Suprapubic skin (tissue), 4 donors: ENCODE measurements around the gene ICAM4.

ENCODE experiments used
- EP300 ChIP-seq: sonication (generic); formaldehyde crosslinking; IDR thresholded peaks from one replicate; pipeline ENCODE4 v1.6.1; 2017; ENCODE audit warnings: antibody characterized with exemption
- POLR2A ChIP-seq, 2 donors: fragments of 450-650 bp; IDR thresholded peaks; one replicate each; pipeline ENCODE4 v1.6.1; 2017; ENCODE audit warnings: antibody characterized with exemption in 2 of 2, mild to moderate bottlenecking in 2 of 2, moderate library complexity in 2 of 2
- POLR2AphosphoS5 ChIP-seq, 3 donors: sonication (generic); formaldehyde crosslinking; IDR thresholded peaks; one replicate each; pipeline ENCODE4 v1.6.1; 2017; ENCODE audit warnings: antibody characterized with exemption in 3 of 3
- TF ChIP-seq, protein P1 (sequence below), 2 donors: fragments of 200-600 bp in 1 of 2; fragments of 450-650 bp in 1 of 2; sonication (generic) in 1 of 2; IDR thresholded peaks; one replicate each; pipeline ENCODE4 v1.5.1; 2016 to 2019; ENCODE audit warnings: antibody characterized with exemption in 2 of 2, mild to moderate bottlenecking in 1 of 2, moderate library complexity in 1 of 2

DNA sequence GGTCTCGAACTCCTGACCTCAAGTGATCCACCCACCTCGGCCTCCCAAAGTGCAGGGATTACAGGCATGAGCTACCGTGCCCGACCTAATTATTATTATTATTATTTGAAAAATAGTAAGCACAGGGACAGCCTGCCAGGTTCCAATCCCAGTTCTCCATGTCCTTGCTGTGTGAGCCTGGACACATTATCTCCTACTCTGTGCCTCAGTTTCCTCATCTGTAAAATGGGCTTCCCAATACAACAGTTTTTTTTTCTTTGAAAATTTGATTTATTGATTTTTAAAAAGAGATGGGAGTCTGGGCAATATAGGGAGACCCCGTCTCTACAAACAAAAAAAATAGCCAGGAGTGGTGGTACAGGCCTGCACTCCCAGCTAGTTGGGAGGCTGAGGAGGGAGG is 19.6 kb downstream of the ICAM4 start:
- TF ChIP-seq, protein P1, sequence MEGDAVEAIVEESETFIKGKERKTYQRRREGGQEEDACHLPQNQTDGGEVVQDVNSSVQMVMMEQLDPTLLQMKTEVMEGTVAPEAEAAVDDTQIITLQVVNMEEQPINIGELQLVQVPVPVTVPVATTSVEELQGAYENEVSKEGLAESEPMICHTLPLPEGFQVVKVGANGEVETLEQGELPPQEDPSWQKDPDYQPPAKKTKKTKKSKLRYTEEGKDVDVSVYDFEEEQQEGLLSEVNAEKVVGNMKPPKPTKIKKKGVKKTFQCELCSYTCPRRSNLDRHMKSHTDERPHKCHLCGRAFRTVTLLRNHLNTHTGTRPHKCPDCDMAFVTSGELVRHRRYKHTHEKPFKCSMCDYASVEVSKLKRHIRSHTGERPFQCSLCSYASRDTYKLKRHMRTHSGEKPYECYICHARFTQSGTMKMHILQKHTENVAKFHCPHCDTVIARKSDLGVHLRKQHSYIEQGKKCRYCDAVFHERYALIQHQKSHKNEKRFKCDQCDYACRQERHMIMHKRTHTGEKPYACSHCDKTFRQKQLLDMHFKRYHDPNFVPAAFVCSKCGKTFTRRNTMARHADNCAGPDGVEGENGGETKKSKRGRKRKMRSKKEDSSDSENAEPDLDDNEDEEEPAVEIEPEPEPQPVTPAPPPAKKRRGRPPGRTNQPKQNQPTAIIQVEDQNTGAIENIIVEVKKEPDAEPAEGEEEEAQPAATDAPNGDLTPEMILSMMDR (IDR thresholded peaks at IDR 0.05), result no peak
- TF ChIP-seq POLR2AphosphoS5 (IDR thresholded peaks at IDR 0.05) (no peak), POLR2A (IDR thresholded peaks at IDR 0.05) (no peak), EP300 (no peak)
